Measurements from ENCODE around the gene ZNF865. TPM values are rescaled to one million over a fixed set of nuclear protein-coding genes. Genes with fewer than 3 reads are reported as not detected.

The ZNF865 gene
- total RNA-seq, 1 donor from 2014 or later: 12.3 TPM

- intact Hi-C loops (cut with micrococcal nuclease): loop anchor here (2.0 to 10.0 kb wide), 2 partner anchors 17 to 711 kb away; partner anchors contain the start of gene ZSCAN5A
Observed at GRCh38 chr19:55603581-55604292, 1.7 kb upstream of the ZNF865 start.

GRCh38 chr19:55605207-55605636 lies 225 bp upstream of the ZNF865 start:
- intact Hi-C loops (cut with micrococcal nuclease): loop anchor here (1.0 to 10.0 kb wide), 4 partner anchors 18 to 710 kb away; partner anchors contain the start of genes ZNF784 and ZSCAN5A

GRCh38 chr19:55606471-55606787 lies 982 bp downstream of the ZNF865 start:
- intact Hi-C loops (cut with micrococcal nuclease): loop anchor here (1.0 to 10.0 kb wide), 2 partner anchors 89 to 708 kb away; partner anchors contain the start of gene ZSCAN5A

DNA sequence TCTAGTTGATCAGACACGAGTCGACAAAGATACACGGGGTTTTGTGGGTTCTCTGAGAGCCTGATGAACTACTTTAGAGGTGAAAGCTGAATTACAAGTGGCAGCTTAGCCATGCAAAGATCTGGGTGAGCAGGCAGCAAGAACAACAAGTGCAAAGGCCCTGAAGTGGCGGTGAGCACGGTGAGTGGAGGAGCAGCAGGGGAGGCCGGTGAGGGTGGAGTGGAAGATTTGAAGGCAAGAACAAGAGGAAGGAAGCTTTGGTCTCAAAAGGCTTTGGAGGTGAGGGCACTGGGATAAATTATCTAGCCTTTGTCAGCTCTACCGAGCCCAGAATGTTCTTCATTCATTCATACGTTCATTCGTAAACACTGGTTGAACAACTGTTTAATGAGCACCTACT lies 1.4 kb downstream of the ZNF865 start:
- intact Hi-C loops (cut with micrococcal nuclease): loop anchor here (1.0 to 10.0 kb wide), 2 partner anchors 90 to 708 kb away; partner anchors contain the start of gene ZSCAN5A

- intact Hi-C loops (cut with micrococcal nuclease): loop anchor here (10.0 kb wide), 1 partner anchor 705 kb away; the partner anchor contains the start of gene ZSCAN5A
Observed at GRCh38 chr19:55609326-55609725, 3.9 kb downstream of the ZNF865 start.

- intact Hi-C loops (cut with micrococcal nuclease): no loop called here
Observed at GRCh38 chr19:55611300-55611982, 6.0 kb downstream of the ZNF865 start.

GRCh38 chr19:55611983-55612645 lies 6.7 kb downstream of the ZNF865 start:
- intact Hi-C loops (cut with micrococcal nuclease): no loop called here

GRCh38 chr19:55613396-55613795 lies 7.9 kb downstream of the ZNF865 start:
- intact Hi-C loops (cut with micrococcal nuclease): no loop called here

DNA sequence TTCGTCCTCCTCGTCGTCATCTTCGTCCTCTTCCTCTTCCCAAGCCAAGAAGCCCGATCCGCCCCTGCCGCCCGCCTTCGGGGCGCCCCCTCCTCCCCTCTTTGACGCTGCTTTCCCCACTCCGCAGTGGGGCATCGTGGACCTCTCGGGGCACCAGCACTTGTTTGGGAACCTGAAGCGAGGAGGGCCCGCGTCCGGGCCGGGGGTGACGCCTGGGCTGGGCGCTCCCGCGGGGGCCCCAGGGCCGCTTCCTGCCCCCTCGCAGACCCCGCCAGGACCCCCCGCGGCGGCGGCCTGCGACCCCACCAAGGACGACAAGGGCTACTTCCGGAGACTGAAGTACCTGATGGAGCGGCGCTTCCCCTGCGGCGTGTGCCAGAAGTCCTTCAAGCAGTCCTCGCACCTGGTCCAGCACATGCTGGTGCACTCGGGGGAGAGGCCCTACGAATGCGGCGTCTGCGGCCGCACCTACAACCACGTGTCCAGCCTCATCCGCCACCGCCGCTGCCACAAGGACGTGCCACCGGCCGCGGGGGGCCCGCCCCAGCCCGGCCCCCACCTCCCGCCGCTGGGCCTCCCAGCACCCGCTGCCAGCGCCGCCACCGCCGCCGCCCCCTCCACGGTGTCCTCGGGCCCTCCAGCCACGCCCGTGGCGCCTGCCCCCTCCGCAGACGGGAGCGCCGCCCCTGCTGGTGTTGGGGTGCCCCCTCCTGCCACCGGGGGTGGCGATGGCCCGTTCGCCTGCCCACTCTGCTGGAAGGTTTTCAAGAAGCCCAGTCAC lies 8.7 kb downstream of the ZNF865 start:
- intact Hi-C loops (cut with micrococcal nuclease): no loop called here

DNA sequence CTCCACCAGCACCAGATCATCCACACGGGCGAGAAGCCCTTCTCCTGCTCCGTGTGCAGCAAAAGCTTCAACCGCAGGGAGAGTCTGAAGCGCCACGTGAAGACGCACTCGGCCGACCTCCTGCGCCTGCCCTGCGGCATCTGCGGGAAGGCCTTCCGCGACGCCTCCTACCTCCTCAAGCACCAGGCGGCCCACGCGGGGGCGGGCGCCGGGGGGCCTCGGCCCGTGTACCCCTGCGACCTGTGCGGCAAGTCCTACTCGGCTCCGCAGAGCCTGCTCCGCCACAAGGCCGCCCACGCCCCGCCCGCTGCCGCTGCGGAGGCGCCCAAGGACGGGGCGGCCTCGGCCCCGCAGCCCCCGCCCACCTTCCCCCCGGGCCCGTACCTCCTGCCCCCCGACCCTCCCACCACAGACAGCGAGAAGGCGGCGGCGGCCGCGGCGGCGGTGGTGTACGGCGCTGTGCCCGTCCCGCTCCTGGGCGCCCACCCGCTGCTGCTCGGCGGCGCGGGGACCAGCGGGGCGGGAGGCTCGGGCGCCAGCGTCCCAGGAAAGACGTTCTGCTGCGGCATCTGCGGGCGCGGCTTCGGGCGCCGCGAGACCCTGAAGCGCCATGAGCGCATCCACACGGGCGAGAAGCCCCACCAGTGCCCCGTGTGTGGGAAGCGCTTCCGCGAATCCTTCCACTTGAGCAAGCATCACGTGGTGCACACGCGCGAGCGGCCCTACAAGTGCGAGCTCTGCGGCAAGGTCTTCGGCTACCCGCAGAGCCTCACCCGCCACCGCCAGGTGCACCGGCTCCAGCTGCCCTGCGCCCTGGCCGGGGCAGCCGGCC lies 9.5 kb downstream of the ZNF865 start:
- intact Hi-C loops (cut with micrococcal nuclease): no loop called here

DNA sequence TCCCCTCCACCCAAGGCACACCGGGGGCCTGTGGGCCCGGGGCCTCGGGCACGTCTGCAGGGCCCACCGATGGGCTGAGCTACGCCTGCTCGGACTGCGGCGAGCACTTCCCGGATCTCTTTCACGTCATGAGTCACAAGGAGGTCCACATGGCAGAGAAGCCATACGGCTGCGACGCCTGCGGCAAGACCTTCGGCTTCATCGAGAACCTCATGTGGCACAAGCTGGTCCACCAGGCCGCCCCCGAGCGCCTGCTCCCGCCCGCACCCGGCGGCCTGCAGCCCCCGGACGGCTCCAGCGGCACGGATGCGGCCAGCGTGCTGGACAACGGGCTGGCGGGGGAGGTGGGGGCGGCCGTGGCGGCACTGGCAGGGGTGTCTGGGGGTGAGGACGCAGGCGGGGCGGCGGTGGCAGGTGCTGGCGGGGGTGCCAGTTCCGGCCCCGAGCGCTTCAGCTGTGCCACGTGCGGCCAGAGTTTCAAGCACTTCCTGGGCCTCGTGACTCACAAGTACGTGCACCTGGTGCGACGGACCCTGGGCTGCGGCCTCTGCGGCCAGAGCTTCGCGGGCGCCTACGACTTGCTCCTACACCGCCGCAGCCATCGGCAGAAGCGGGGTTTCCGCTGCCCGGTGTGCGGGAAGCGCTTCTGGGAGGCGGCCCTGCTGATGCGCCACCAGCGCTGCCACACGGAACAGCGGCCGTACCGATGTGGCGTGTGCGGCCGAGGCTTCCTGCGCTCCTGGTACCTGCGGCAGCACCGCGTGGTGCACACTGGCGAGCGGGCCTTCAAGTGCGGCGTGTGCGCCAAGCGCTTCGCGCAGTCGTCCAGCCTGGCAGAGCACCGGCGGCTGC lies 10.3 kb downstream of the ZNF865 start:
- intact Hi-C loops (cut with micrococcal nuclease): no loop called here

DNA sequence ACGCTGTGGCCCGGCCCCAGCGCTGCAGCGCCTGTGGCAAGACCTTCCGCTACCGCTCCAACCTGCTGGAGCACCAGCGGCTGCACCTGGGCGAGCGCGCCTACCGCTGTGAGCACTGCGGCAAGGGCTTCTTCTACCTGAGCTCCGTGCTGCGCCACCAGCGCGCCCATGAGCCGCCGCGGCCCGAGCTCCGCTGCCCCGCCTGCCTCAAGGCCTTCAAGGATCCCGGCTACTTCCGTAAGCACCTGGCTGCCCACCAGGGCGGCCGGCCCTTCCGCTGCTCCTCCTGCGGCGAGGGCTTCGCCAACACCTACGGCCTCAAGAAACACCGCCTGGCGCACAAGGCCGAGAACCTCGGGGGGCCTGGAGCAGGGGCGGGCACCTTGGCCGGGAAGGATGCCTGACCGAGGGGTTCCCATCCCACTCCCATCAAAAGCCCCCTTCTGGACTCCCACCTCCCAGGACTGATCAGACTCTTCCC lies 11.0 kb downstream of the ZNF865 start:
- intact Hi-C loops (cut with micrococcal nuclease): no loop called here

- intact Hi-C loops (cut with micrococcal nuclease): no loop called here
Observed at GRCh38 chr19:55617426-55617825, 12.0 kb downstream of the ZNF865 start.

DNA sequence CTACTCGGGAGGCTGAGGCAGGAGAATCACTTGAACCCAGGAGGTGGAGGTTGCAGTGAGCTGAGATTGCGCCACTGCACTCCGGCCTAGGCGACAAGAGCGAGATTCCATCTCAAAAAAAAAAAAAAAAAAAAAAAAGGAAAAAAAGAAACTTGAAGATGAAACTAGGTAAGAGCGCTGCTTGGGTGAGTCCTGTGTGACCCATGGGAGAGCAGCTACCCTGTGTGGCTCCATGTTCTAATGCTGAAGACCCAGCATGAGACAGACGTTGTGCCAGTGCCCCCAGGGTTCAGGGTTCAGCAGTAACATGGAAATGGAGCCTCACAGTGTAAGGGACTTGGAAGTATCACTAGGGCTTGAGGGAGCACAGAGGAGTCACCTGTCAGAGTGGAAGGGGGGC lies 13.0 kb downstream of the ZNF865 start:
- intact Hi-C loops (cut with micrococcal nuclease): no loop called here

GRCh38 chr19:55619286-55619685 lies 13.8 kb downstream of the ZNF865 start:
- intact Hi-C loops (cut with micrococcal nuclease): no loop called here

- intact Hi-C loops (cut with micrococcal nuclease): no loop called here
Observed at GRCh38 chr19:55620410-55621204, 15.2 kb downstream of the ZNF865 start.

DNA sequence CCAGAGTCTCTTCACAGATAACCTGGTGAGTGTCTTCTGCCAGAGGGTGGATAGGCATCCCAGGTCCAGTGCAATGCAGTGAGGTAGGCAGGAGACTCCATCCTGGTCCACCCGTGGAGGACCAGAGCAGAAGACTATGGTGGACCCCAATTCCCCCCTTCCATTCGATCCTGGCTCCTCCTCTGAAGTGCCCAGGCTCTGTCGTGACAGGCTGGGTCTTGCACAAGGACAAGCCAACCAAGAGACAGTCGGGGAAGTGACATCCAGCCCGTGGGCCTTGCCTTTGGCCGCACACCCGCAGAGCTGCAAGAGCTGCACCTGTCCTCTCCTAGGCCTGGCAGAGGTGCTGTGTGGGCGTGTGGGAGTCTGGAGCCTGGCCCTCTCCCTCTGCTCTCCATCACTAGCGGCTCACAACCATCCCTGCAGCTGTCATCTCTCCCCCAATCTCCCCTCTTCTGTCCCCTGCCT lies 15.8 kb downstream of the ZNF865 start:
- intact Hi-C loops (cut with micrococcal nuclease): no loop called here

GRCh38 chr19:55621673-55622231 lies 16.3 kb downstream of the ZNF865 start:
- intact Hi-C loops (cut with micrococcal nuclease): no loop called here

Measured in T-helper 2 cell treated with Interferon-gamma antibody and Interleukin-4, amounts not matched to agents 100 ng/mL and 5 ng/mL, for 36 hours (primary cell).